GM21825 (cell line): ENCODE measurements around the gene VPS13C.

ENCODE experiments used
- ATAC-seq: cut with Tn5 transposase; IDR thresholded peaks from one replicate; pipeline ENCODE4 v1.9.1; 2021; ENCODE audit warnings: mild to moderate bottlenecking, moderate library complexity; ENCODE audit not compliant: unreplicated experiment

Gene VPS13C

GRCh38 chr15:61824291-61824690 lies 236.0 kb downstream of the VPS13C start:
- ATAC-seq, result no peak

DNA sequence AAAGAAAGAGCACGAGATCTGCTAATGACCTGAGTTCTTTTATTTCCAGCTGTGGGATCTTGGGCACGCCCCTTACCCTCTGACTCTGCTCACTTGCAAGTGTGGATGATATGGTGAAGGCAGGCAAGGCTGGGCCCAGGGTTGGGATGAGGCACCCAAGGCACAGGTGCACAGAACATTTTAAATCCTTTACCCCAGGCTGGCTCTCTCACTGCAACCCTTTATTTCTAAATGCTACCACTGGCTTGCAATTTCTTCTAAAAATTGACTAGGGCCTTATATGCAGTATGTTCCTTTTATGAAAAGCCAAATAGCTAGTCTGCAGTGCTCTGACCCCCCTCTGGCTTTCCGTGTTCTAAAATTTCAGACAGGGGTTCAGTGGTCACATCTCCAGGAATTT lies 237.7 kb downstream of the VPS13C start:
- no peak for ATAC-seq

DNA sequence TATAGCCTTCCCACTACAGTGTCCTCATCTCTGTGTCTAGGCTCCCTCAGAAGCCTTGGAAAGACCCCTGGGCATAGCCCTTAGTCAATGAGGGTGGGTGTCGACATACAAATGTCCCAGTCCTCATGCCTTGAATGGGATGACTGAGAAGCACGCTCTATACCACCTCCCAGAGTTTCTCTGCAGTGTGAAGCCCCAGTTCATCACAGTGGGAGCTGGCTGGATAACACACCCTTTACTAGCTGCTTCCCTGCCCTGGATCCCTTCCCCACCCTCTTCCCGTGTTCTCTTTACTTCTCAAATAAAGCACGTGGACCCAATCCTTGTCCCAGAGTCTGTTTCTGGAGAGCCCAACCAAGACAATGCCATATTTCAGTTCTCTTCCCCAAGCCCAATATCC lies 239.3 kb downstream of the VPS13C start:
- no peak for ATAC-seq

DNA sequence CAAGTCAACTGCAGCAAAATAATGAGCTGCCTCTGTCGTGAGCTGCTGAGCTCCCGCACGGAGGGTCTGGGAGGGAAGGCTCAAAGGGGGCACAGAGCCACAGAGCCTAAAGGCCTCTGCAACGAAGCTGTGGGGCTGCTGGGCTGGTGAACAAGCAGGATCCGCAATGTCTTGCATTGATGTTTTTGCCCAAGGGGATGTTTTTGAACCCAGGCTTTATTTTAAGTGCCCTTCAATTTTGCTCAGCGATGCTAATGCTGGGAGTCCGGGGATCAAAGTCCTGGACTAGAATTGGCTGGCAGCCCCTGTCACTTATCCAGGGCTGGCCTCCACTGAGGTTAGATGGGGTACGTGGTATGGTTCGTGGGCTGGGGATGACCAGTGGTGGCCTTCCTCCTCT lies 240.0 kb downstream of the VPS13C start:
- no peak for ATAC-seq

GRCh38 chr15:61819386-61819785 lies 240.9 kb downstream of the VPS13C start:
- ATAC-seq, result no peak

- no peak for ATAC-seq
Measured at GRCh38 chr15:61818801-61819200, 241.4 kb downstream of the VPS13C start.

- ATAC-seq, result no peak
Measured at GRCh38 chr15:61816856-61817255, 243.4 kb downstream of the VPS13C start.

- ATAC-seq, result no peak
Measured at GRCh38 chr15:61815356-61816083, 244.7 kb downstream of the VPS13C start.

GRCh38 chr15:61812476-61812875 lies 247.8 kb downstream of the VPS13C start:
- no peak for ATAC-seq

- ATAC-seq, result no peak
Measured at GRCh38 chr15:61811952-61812351, 248.3 kb downstream of the VPS13C start.

DNA sequence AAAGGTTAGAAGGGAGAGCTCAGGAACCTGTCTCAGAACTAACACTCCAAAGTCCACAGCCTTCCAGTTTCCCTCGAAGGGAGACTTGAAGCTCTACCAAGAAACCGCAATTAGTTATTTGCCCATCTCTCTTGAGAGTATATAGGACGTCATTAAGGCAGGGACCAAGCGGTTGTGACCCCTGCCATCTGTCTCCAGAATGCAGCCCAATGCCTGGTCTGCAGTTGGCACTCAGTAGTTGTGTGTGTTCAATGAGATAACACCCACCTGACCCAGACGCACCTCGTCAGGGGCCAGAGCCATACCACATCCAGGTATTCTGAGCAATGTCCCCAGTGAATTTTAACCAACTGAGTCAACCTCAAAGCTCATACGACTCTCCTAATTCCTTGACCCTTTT lies 251.0 kb downstream of the VPS13C start:
- ATAC-seq, result no peak

DNA sequence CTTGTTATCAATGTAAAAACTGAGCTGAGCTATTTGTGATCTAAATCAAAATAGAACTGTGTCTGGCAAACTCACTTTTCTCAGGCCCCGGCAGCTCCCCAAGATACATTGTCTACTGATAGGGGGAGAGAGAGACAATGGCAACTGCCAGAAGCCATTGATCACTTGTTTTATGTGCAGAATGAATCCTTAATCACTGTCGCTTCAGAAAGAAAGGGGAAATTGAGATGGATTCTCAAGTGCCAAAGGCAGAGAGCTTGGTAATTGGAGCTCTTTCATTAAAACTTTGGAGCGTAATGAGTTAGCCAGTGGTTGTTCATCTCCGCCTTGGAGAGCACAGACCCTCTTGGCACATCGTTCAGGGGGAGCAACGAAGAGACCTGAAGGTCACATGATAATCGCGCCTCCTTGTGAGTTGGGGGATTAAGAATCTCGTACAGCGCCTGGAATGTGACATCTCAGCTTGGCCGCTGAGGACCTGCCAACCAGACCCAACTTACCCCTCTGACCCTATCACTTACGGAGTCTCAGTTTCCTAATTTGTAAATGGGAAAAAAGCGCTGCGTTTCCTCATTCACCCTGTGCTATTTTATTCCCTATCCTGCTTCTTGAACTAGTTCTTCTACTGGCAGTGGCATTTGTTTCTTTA lies 252.8 kb downstream of the VPS13C start:
- no peak for ATAC-seq
